Omental fat pad (tissue), 4 donors: ENCODE measurements around the gene RAPGEFL1. TPM values are rescaled to one million over a fixed set of nuclear protein-coding genes. Genes with fewer than 3 reads are reported as not detected.

Experiments used
- ATAC-seq: fragments of 150-250 bp; one replicate; pipeline ENCODE4 v1.9.1; 2016; ENCODE audit warnings: mild to moderate bottlenecking, moderate library complexity; ENCODE audit not compliant: low FRiP score
- DNase-seq: peaks from one replicate; pipeline ENCODE4 v3.0.0-alpha.2; 2019; ENCODE audit warnings: low spot score
- total RNA-seq, 4 donors: library from RNA; depleted of rRNA; stranded (reverse); fragments of >200 nt; gene quantifications; one replicate each; pipeline ENCODE4 v1.1.0, GENCODE V29; 2016
- TF ChIP-seq, protein P1 (sequence below), 3 donors: fragments of 450-650 bp; IDR thresholded peaks; one replicate each; pipeline ENCODE4 v1.5.1; 2016 to 2017; ENCODE audit warnings: antibody characterized with exemption in 3 of 3, mild to moderate bottlenecking in 3 of 3, moderate library complexity in 2 of 3

Gene RAPGEFL1
- total RNA-seq, 4 donors from 2014 or later, result 3.0 to 16.1 (median 4.4) TPM

DNA sequence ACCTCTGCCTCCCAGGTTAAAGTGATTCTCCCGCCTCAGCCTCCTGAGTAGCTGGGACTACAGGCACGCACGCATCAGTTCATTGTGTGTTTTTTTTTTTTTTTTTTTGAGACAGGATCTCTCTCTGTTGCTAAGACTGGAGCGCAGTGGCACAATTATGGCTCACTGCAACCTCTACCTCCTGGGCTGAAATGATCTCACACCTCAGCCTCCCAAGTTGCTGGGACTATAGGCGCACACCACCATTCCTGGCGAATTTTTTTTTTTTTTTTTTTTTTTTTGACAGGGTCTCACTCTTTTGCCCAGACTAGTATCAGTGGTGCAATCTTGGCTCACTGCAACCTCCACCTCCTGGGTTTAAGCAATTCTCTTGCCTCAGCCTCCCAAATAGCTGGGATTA is 17.8 kb upstream of the RAPGEFL1 start:
- no peak for DNase-seq
- TF ChIP-seq, protein P1, sequence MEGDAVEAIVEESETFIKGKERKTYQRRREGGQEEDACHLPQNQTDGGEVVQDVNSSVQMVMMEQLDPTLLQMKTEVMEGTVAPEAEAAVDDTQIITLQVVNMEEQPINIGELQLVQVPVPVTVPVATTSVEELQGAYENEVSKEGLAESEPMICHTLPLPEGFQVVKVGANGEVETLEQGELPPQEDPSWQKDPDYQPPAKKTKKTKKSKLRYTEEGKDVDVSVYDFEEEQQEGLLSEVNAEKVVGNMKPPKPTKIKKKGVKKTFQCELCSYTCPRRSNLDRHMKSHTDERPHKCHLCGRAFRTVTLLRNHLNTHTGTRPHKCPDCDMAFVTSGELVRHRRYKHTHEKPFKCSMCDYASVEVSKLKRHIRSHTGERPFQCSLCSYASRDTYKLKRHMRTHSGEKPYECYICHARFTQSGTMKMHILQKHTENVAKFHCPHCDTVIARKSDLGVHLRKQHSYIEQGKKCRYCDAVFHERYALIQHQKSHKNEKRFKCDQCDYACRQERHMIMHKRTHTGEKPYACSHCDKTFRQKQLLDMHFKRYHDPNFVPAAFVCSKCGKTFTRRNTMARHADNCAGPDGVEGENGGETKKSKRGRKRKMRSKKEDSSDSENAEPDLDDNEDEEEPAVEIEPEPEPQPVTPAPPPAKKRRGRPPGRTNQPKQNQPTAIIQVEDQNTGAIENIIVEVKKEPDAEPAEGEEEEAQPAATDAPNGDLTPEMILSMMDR (IDR thresholded peaks at IDR 0.05), result no peak
- no peak for ATAC-seq

DNA sequence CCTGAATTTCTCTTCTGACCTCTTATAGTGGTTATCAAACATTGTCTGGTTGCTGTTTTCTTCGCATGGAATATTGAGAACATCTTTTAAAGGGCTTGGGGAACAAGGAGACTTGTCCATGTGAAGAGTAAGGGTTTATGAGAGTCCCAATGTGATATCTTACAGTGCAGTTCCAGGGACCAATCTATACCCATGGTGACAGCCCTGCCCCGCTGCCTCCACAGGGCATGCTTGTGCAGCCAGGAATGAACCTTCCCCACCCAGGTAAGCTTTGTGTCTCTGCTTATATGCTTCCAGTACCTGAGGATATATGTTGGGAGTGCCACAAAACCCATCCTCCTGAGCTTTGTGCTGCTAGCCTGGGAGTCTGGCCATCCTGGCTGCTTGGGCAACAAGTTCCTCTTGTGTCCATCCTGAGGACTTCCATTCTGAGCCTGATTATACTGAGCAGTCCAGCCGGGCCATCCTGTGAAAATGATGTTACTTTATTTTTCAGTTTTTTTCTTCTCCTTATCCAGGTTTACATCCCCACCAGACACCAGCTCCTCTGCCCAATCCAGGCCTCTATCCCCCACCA is 9.5 kb upstream of the RAPGEFL1 start:
- TF ChIP-seq, protein P1 (IDR thresholded peaks at IDR 0.05), result no peak
- ATAC-seq (peak; percentile 10), DNase-seq (no peak)

DNA sequence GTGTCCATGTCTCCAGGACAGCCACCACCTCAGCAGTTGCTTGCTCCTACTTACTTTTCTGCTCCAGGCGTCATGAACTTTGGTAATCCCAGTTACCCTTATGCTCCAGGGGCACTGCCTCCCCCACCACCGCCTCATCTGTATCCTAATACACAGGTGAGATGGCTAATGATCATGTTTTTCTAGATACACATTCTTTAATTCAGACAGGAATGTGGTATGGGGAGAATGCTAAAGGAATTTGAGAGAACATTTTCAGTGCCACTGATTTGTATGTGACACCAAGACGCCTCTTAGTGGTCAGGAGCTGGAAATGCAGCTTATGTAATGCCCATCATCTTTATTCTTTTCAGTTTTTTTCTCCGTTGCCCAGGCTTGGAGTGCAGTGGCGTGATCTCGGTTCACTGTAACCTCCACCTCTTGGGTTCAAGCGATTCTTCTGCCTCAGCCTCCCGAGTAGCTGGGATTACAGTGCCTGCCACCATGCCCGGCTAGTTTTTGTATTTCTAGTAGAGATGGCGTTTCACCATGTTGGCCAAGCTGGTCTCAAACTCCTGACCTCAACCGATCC is 8.9 kb upstream of the RAPGEFL1 start:
- TF ChIP-seq, protein P1 (IDR thresholded peaks at IDR 0.05), result peak in 1 of 3 donors; percentile 41
- ATAC-seq (peak; percentile 56), DNase-seq (no peak)

DNA sequence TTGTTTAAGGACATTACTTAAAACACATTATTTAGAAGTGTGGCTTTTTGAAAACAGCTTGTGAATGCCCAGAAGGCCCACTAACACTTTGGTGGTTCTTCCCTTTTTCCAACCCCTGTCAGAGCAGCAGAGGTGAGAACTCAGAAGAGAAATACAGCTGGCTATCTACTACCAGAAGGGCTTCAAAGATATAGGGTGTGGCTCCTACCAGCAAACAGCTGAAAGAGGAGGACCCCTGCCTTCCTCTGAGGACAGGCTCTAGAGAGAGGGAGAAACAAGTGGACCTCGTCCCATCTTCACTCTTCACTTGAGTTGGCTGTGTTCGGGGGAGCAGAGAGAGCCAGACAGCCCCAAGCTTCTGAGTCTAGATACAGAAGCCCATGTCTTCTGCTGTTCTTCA is 6.9 kb upstream of the RAPGEFL1 start:
- TF ChIP-seq, protein P1 (IDR thresholded peaks at IDR 0.05), result no peak
- no peak for DNase-seq
- no peak for ATAC-seq

DNA sequence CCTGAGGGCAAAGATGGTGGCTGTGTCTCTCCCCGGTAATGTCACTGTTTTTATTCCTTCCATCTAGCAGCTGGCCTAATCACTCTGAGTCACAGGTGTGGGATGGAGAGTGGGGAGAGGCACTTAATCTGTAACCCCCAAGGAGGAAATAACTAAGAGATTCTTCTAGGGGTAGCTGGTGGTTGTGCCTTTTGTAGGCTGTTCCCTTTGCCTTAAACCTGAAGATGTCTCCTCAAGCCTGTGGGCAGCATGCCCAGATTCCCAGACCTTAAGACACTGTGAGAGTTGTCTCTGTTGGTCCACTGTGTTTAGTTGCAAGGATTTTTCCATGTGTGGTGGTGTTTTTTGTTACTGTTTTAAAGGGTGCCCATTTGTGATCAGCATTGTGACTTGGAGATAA is 5.5 kb upstream of the RAPGEFL1 start:
- ATAC-seq, result no peak
- TF ChIP-seq, protein P1 (IDR thresholded peaks at IDR 0.05), result no peak
- no peak for DNase-seq

DNA sequence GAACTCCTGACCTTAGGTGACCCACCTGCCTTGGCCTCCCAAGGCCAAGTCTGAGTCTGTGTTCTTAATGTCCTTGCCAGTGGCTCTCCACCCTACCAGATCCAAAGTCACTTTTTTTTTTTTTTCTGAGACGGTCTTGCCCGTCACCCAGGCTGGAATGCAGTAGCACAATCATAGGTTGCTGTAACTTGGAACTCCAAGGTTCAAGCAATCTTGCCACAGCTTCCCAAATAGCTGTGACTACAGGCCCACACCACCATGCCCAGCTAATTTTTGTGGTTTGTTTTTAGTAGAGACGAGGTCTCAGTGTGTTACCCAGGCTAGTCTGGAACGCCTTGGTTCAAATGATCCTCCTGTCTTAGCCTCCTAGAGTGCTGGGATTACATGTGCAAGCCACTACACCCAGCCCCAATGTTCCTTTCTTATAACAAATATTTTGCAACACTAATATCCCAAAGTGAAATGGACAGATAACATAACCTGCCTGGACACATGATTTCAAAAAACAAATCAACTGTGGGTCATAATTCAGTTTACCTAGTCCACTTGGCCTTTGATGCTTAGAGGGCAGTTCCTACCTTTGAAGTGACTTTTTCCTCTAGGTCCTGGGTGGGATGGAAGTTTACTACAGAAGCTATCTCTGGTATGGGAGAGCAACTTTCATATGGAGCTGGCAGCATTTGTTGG is 4.0 kb upstream of the RAPGEFL1 start:
- TF ChIP-seq, protein P1 (IDR thresholded peaks at IDR 0.05), result no peak
- ATAC-seq (no peak), DNase-seq (no peak)

DNA sequence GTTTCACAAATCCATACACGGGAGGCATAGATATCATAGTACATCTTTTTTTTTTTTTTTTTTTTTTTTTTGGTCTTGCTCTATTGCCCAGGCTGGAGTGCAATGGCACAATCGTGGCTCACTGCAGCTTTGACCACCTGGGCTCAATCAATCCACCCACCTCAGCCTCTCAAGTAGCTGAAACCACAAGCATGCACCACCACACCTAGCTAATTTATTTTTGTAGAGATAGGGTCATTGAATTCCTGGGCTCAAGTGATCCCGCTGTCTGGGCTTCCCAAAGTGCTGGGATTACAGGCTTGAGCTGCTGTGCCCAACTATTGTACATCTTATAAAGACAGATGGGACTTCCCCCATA is 3.5 kb upstream of the RAPGEFL1 start:
- ATAC-seq (no peak), DNase-seq (no peak)
- TF ChIP-seq, protein P1 (IDR thresholded peaks at IDR 0.05), result no peak
